Raji (cell line): Measurements from ENCODE around the gene BARX2.

Source experiments
- POLR2A ChIP-seq: IDR thresholded peaks from 2 replicates; pipeline ENCODE4 v1.6.1; 2011; ENCODE audit warnings: low read depth, low read length, control low read depth; ENCODE audit not compliant: insufficient read depth

BARX2 gene

GRCh38 chr11:129414144-129414872 lies 38.7 kb downstream of the BARX2 start:
- TF ChIP-seq POLR2A = no peak

GRCh38 chr11:129416080-129416820 lies 40.6 kb downstream of the BARX2 start:
- TF ChIP-seq POLR2A = no peak

- TF ChIP-seq POLR2A = no peak
These were observed 41.8 kb downstream of the BARX2 start for GRCh38 chr11:129417458-129417857.

- no peak for TF ChIP-seq POLR2A
These were observed 42.4 kb downstream of the BARX2 start for GRCh38 chr11:129418039-129418438.

GRCh38 chr11:129419386-129419785 lies 43.7 kb downstream of the BARX2 start:
- no peak for TF ChIP-seq POLR2A

GRCh38 chr11:129423426-129423825 lies 47.8 kb downstream of the BARX2 start:
- TF ChIP-seq POLR2A = no peak

GRCh38 chr11:129425214-129425613 lies 49.6 kb downstream of the BARX2 start:
- TF ChIP-seq POLR2A = no peak

GRCh38 chr11:129426038-129426437 lies 50.4 kb downstream of the BARX2 start:
- TF ChIP-seq POLR2A = no peak

- TF ChIP-seq POLR2A = no peak
These were observed 51.1 kb downstream of the BARX2 start for GRCh38 chr11:129426776-129427175.

- TF ChIP-seq POLR2A = no peak
These were observed 51.7 kb downstream of the BARX2 start for GRCh38 chr11:129427376-129427775.

- no peak for TF ChIP-seq POLR2A
These were observed 52.3 kb downstream of the BARX2 start for GRCh38 chr11:129427816-129428406.

- TF ChIP-seq POLR2A = no peak
These were observed 52.9 kb downstream of the BARX2 start for GRCh38 chr11:129428557-129428956.

GRCh38 chr11:129434641-129435498 lies 59.2 kb downstream of the BARX2 start:
- TF ChIP-seq POLR2A = no peak

GRCh38 chr11:129435499-129436245 lies 60.0 kb downstream of the BARX2 start:
- TF ChIP-seq POLR2A = no peak
